A673 (cell line): ENCODE data around the gene UBA1.

ENCODE experiments used
- EZH2 ChIP-seq: fragments of 200-600 bp; sonication (generic); IDR thresholded peaks from 2 replicates; pipeline ENCODE4 v1.6.1; 2017; ENCODE audit warnings: borderline replicate concordance, low read depth, mild to moderate bottlenecking, mixed read lengths, antibody characterized with exemption, low read length; ENCODE audit not compliant: poor library complexity, severe bottlenecking
- TF ChIP-seq, protein P1 (sequence below): fragments of 300-800, 200-600 bp; sonication (generic); conservative IDR thresholded peaks from 2 replicates; pipeline ENCODE4 v1.5.1; 2017; ENCODE audit warnings: low read depth, mild to moderate bottlenecking, antibody characterized with exemption, low read length, moderate library complexity, mixed read lengths

DNA sequence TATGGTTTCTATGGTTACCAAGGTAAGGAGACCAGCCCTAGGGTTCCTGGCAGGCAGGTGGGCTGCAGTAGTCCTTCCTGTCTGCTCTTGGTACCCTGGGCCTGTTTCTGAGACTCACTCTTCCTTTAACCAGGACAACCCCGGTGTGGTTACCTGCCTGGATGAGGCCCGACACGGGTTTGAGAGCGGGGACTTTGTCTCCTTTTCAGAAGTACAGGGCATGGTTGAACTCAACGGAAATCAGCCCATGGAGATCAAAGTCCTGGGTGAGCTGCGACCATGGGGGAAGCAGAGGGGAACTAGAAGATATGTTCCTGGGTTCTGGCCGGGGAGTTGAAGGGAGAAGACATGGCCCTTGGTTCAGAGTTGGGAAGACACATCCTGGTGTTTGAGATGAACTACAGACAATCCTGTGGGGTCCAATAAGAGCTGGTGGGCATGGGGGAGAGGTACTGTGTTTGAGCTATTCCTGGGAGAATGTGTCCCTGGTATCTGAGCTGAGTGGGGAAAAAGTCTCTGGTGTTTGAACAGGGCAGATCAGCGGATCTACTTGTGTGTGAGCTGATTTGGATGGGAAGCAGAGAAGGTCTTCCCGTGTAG is 7.8 kb downstream of the UBA1 start:
- TF ChIP-seq, protein P1, sequence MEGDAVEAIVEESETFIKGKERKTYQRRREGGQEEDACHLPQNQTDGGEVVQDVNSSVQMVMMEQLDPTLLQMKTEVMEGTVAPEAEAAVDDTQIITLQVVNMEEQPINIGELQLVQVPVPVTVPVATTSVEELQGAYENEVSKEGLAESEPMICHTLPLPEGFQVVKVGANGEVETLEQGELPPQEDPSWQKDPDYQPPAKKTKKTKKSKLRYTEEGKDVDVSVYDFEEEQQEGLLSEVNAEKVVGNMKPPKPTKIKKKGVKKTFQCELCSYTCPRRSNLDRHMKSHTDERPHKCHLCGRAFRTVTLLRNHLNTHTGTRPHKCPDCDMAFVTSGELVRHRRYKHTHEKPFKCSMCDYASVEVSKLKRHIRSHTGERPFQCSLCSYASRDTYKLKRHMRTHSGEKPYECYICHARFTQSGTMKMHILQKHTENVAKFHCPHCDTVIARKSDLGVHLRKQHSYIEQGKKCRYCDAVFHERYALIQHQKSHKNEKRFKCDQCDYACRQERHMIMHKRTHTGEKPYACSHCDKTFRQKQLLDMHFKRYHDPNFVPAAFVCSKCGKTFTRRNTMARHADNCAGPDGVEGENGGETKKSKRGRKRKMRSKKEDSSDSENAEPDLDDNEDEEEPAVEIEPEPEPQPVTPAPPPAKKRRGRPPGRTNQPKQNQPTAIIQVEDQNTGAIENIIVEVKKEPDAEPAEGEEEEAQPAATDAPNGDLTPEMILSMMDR = no peak
- no peak for TF ChIP-seq EZH2
